ENCODE results near the gene HSPA13.

DNA sequence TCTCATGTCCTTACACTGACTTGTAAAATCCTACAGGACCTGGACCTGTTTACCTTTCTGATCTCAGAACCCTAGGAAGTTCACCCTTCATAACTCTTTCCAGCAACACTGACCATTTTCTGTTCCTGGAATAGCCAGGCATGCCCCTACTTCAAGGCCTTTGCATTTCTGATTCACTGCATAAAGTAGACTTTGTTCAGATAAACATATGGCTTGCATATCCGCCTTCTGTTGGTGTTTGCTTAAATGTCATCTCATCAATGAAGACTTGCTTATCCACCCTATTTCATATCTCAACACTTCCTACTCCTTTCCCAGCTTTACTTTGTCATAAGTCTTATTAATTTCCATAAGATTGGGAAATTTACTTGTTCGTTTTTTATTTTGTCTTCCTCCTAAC, 57.4 kb downstream of the HSPA13 start:
- no peak for TF ChIP-seq POLR2A (IDR thresholded peaks at IDR 0.05)
- TF ChIP-seq, protein P1, sequence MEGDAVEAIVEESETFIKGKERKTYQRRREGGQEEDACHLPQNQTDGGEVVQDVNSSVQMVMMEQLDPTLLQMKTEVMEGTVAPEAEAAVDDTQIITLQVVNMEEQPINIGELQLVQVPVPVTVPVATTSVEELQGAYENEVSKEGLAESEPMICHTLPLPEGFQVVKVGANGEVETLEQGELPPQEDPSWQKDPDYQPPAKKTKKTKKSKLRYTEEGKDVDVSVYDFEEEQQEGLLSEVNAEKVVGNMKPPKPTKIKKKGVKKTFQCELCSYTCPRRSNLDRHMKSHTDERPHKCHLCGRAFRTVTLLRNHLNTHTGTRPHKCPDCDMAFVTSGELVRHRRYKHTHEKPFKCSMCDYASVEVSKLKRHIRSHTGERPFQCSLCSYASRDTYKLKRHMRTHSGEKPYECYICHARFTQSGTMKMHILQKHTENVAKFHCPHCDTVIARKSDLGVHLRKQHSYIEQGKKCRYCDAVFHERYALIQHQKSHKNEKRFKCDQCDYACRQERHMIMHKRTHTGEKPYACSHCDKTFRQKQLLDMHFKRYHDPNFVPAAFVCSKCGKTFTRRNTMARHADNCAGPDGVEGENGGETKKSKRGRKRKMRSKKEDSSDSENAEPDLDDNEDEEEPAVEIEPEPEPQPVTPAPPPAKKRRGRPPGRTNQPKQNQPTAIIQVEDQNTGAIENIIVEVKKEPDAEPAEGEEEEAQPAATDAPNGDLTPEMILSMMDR (IDR thresholded peaks at IDR 0.05), result no peak

Data from thyroid gland (tissue), 4 donors.